SK-N-SH treated with all-trans-retinoic acid at 6 μM for 48 hours (cell line): ENCODE data around the gene SLMAP.
A peak's percentile ranks its signal among the peaks of the same experiment; 100 is the strongest.

ENCODE experiments used
- ATAC-seq: fragments of 200-7000 bp; cut with Tn5 transposase; 3 replicates; pipeline ENCODE4 v1.9.1; 2020; ENCODE audit warnings: mild to moderate bottlenecking, moderate library complexity
- ARNTL ChIP-seq: fragments of 450-650 bp; formaldehyde crosslinking; IDR thresholded peaks from 2 replicates; pipeline ENCODE4 v1.5.0; 2020; ENCODE audit warnings: low read depth, mild to moderate bottlenecking, moderate library complexity, borderline replicate concordance
- CSRNP3 ChIP-seq: fragments of 250-450 bp; sonication (Bioruptor Pico); IDR thresholded peaks from 2 replicates; pipeline ENCODE4 v1.5.1; 2021; ENCODE audit warnings: mild to moderate bottlenecking, moderate library complexity
- ESRRG ChIP-seq: fragments of 250-450 bp; sonication (Bioruptor Pico); IDR thresholded peaks from 2 replicates; pipeline ENCODE4 v1.6.1; 2021; ENCODE audit warnings: mild to moderate bottlenecking
- GLIS3 ChIP-seq: fragments of 250-450 bp; sonication (Bioruptor Pico); IDR thresholded peaks from 2 replicates; pipeline ENCODE4 v1.5.0; 2020; ENCODE audit warnings: mild to moderate bottlenecking, moderate library complexity
- ISL1 ChIP-seq: fragments of 250-450 bp; sonication (Bioruptor Pico); IDR thresholded peaks from 2 replicates; pipeline ENCODE4 v2.1.2; 2022; ENCODE audit warnings: mild to moderate bottlenecking, moderate library complexity
- OSR1 ChIP-seq: fragments of 250-450 bp; sonication (Bioruptor Pico); IDR thresholded peaks from 2 replicates; pipeline ENCODE4 v1.8.0; 2022; ENCODE audit warnings: moderate library complexity, mild to moderate bottlenecking, inconsistent platforms
- POU6F1 ChIP-seq: fragments of 250-450 bp; sonication (Bioruptor Pico); IDR thresholded peaks from 2 replicates; pipeline ENCODE4 v1.8.0; 2021; ENCODE audit warnings: low read depth, mild to moderate bottlenecking, moderate library complexity, borderline replicate concordance
- PPARA ChIP-seq: fragments of 250-450 bp; sonication (Bioruptor Pico); IDR thresholded peaks from 2 replicates; pipeline ENCODE4 v1.5.0; 2020; ENCODE audit warnings: mild to moderate bottlenecking, borderline replicate concordance
- RARB ChIP-seq: fragments of 250-450 bp; sonication (Bioruptor Pico); IDR thresholded peaks from 2 replicates; pipeline ENCODE4 v1.8.0; 2021; ENCODE audit warnings: mild to moderate bottlenecking, moderate library complexity
- SNAI2 ChIP-seq: fragments of 250-450 bp; sonication (Bioruptor Pico); IDR thresholded peaks from 2 replicates; pipeline ENCODE4 v1.5.0; 2020; ENCODE audit warnings: mild to moderate bottlenecking, moderate library complexity
- TCF4 ChIP-seq: fragments of 250-450 bp; sonication (Bioruptor Pico); IDR thresholded peaks from 2 replicates; pipeline ENCODE4 v1.8.0; 2021; ENCODE audit warnings: mild to moderate bottlenecking, moderate library complexity, borderline replicate concordance
- TOX ChIP-seq: fragments of 250-450 bp; sonication (Bioruptor Pico); IDR thresholded peaks from 2 replicates; pipeline ENCODE4 v1.8.0; 2021; ENCODE audit warnings: mild to moderate bottlenecking, moderate library complexity, borderline replicate concordance
- ZFP3 ChIP-seq: fragments of 250-450 bp; sonication (Bioruptor Pico); IDR thresholded peaks from 2 replicates; pipeline ENCODE4 v1.5.0; 2020; ENCODE audit warnings: mild to moderate bottlenecking, moderate library complexity
- ZFP30 ChIP-seq: fragments of 450-650 bp; formaldehyde crosslinking; IDR thresholded peaks from 2 replicates; pipeline ENCODE4 v1.5.0; 2022; ENCODE audit warnings: mild to moderate bottlenecking, moderate library complexity
- ZNF565 ChIP-seq: fragments of 450-650 bp; formaldehyde crosslinking; conservative IDR thresholded peaks from 2 replicates; pipeline ENCODE4 v1.5.0; 2020; ENCODE audit warnings: low read depth, mild to moderate bottlenecking, moderate library complexity
- ZNF8 ChIP-seq: fragments of 450-650 bp; formaldehyde crosslinking; IDR thresholded peaks from 2 replicates; pipeline ENCODE4 v1.5.0; 2020; ENCODE audit warnings: mild to moderate bottlenecking, moderate library complexity
- TF ChIP-seq, protein P1 (sequence below): fragments of 250-450 bp; sonication (Bioruptor Pico); IDR thresholded peaks from 2 replicates; pipeline ENCODE4 v1.5.1; 2020; ENCODE audit warnings: low read depth, mild to moderate bottlenecking, moderate library complexity
- TF ChIP-seq, protein P2 (sequence below): fragments of 250-450 bp; sonication (Bioruptor Pico); IDR thresholded peaks from 2 replicates; pipeline ENCODE4 v1.5.0; 2020; ENCODE audit warnings: mild to moderate bottlenecking, moderate library complexity
- TF ChIP-seq, protein P3 (sequence below): fragments of 250-450 bp; sonication (Bioruptor Pico); IDR thresholded peaks from 2 replicates; pipeline ENCODE4 v1.8.0; 2020; ENCODE audit warnings: mild to moderate bottlenecking, moderate library complexity, borderline replicate concordance

SLMAP gene

GRCh38 chr3:57788624-57789018 lies 32.5 kb downstream of the SLMAP start:
- no peak for ATAC-seq
- TF ChIP-seq OSR1 (CRISPR knock-in tag) (no peak), ZNF8 (CRISPR knock-in tag) (no peak)

- ATAC-seq = no peak
- TF ChIP-seq ZNF8 (CRISPR knock-in tag) (no peak), TCF4 (CRISPR knock-in tag) (no peak), TOX (CRISPR knock-in tag) (no peak), ZNF565 (CRISPR knock-in tag) (no peak), ZFP3 (CRISPR knock-in tag) (no peak), CSRNP3 (CRISPR knock-in tag) (no peak), SNAI2 (CRISPR knock-in tag) (no peak), GLIS3 (CRISPR knock-in tag) (no peak)
- TF ChIP-seq, protein P1, sequence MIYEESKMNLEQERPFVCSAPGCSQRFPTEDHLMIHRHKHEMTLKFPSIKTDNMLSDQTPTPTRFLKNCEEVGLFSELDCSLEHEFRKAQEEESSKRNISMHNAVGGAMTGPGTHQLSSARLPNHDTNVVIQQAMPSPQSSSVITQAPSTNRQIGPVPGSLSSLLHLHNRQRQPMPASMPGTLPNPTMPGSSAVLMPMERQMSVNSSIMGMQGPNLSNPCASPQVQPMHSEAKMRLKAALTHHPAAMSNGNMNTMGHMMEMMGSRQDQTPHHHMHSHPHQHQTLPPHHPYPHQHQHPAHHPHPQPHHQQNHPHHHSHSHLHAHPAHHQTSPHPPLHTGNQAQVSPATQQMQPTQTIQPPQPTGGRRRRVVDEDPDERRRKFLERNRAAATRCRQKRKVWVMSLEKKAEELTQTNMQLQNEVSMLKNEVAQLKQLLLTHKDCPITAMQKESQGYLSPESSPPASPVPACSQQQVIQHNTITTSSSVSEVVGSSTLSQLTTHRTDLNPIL (CRISPR knock-in tag) = no peak
- TF ChIP-seq, protein P2, sequence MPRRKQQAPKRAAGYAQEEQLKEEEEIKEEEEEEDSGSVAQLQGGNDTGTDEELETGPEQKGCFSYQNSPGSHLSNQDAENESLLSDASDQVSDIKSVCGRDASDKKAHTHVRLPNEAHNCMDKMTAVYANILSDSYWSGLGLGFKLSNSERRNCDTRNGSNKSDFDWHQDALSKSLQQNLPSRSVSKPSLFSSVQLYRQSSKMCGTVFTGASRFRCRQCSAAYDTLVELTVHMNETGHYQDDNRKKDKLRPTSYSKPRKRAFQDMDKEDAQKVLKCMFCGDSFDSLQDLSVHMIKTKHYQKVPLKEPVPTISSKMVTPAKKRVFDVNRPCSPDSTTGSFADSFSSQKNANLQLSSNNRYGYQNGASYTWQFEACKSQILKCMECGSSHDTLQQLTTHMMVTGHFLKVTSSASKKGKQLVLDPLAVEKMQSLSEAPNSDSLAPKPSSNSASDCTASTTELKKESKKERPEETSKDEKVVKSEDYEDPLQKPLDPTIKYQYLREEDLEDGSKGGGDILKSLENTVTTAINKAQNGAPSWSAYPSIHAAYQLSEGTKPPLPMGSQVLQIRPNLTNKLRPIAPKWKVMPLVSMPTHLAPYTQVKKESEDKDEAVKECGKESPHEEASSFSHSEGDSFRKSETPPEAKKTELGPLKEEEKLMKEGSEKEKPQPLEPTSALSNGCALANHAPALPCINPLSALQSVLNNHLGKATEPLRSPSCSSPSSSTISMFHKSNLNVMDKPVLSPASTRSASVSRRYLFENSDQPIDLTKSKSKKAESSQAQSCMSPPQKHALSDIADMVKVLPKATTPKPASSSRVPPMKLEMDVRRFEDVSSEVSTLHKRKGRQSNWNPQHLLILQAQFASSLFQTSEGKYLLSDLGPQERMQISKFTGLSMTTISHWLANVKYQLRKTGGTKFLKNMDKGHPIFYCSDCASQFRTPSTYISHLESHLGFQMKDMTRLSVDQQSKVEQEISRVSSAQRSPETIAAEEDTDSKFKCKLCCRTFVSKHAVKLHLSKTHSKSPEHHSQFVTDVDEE (CRISPR knock-in tag) = no peak
Observed at GRCh38 chr3:57791245-57791644, 35.1 kb downstream of the SLMAP start.

DNA sequence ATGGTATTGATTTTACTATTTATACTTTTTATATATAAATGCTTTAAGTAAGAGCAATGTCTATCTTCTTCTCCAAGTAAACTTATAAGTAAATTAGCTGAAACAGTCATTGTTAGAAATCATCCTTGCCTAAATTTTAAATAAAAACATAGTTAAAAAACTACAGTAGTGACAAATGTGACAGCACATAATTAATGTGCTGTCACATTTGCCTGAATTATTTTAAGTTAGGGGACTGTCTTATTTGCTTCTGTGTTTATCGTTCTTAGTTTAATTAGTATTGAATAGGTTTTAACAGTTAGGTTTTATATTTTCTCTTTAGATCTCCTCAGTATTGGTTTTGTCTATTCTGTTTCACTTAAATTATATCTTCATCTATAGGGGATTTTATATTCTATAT lies 36.1 kb downstream of the SLMAP start:
- ATAC-seq = no peak
- no peak for TF ChIP-seq OSR1 (CRISPR knock-in tag)
- TF ChIP-seq, all 23 proteins: peak for 0

DNA sequence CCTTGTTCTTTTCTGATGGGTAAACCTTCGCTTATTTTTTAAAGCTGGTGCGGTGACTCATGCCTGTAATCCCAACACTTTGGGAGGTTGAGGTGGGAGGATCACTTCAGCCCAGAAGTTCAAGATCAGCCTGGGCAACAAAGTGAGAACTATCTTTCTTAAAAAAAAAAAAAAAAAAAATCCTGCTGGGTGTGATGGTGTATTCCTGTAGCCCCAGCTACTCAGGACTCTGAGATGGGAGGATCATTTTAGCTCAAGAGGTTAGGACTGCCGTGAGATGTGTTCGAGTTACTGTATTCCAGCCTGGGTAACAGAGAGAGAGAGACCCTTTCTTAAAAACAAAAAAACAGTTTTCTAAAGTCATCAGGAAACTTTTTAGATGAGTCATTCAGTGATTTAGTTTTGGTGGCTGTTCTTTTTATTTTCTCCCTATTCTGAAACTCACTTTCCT lies 37.7 kb downstream of the SLMAP start:
- ATAC-seq = peak; percentile 67

More for the DNA sequence above, 37.7 kb downstream of the SLMAP start:
- TF ChIP-seq TCF4 (CRISPR knock-in tag) = no peak
- no peak for TF ChIP-seq POU6F1 (CRISPR knock-in tag)
- TF ChIP-seq RARB = no peak
- TF ChIP-seq ZNF565 (CRISPR knock-in tag) = no peak
- TF ChIP-seq ZFP30 (CRISPR knock-in tag) = no peak
- TF ChIP-seq, protein P3, sequence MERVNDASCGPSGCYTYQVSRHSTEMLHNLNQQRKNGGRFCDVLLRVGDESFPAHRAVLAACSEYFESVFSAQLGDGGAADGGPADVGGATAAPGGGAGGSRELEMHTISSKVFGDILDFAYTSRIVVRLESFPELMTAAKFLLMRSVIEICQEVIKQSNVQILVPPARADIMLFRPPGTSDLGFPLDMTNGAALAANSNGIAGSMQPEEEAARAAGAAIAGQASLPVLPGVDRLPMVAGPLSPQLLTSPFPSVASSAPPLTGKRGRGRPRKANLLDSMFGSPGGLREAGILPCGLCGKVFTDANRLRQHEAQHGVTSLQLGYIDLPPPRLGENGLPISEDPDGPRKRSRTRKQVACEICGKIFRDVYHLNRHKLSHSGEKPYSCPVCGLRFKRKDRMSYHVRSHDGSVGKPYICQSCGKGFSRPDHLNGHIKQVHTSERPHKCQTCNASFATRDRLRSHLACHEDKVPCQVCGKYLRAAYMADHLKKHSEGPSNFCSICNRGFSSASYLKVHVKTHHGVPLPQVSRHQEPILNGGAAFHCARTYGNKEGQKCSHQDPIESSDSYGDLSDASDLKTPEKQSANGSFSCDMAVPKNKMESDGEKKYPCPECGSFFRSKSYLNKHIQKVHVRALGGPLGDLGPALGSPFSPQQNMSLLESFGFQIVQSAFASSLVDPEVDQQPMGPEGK = no peak
- TF ChIP-seq, protein P1 (CRISPR knock-in tag) = no peak
- TF ChIP-seq ESRRG = no peak
- TF ChIP-seq TOX (CRISPR knock-in tag) = no peak
- TF ChIP-seq ARNTL (CRISPR knock-in tag) = no peak
- TF ChIP-seq ISL1 (CRISPR knock-in tag) = no peak
- TF ChIP-seq, protein P2 (CRISPR knock-in tag) = no peak
- no peak for TF ChIP-seq PPARA (CRISPR knock-in tag)
- no peak for TF ChIP-seq ZFP3 (CRISPR knock-in tag)
